ENCODE measurements around the gene RSU1.

RSU1 gene

GRCh38 chr10:16752099-16752498 is 65.1 kb downstream of the RSU1 start:
- Histone ChIP-seq H3K4me1 (ENCODE audit: insufficient read depth, low read length) (no peaks in the 10 kb centered on the region), H2AFZ (ENCODE audit: low read depth, low read length) (no peak overlapping the region), H3K9ac (ENCODE audit: low read depth, low read length) (no peak overlapping the region), H3K27me3 (ENCODE audit: insufficient read depth, low read length, poor library complexity) (no peaks in the 10 kb centered on the region), H4K20me1 (ENCODE audit: insufficient read depth, low read length) (no peaks in the 10 kb centered on the region), H3K36me3 (ENCODE audit: insufficient read depth, low read length) (peaks cover 26% of the 10 kb centered on the region), H3K9me3 (ENCODE audit: insufficient read depth, low read length, severe bottlenecking) (no peaks in the 10 kb centered on the region), H3K4me3 (ENCODE audit: low read depth in 1 of 2, low read length in 2 of 2) (no peak overlapping the region), H3K27ac (ENCODE audit: low read length) (no peak overlapping the region), H3K4me2 (ENCODE audit: insufficient read depth, low read length) (no peak overlapping the region), H3K79me2 (ENCODE audit: insufficient read depth, low read length) (no peaks in the 10 kb centered on the region)
- ATAC-seq (ENCODE audit: insufficient read depth, low read depth), result no peak
- no peak for DNase-seq
- TF ChIP-seq CTCF (IDR thresholded peaks at IDR 0.05; ENCODE audit: borderline replicate concordance, extremely low read depth, low read length, poor library complexity, severe bottlenecking) (no peak), EZH2 (IDR thresholded peaks at IDR 0.05; ENCODE audit: borderline replicate concordance, low read depth, low read length, severe bottlenecking) (no peak)

- TF ChIP-seq EZH2 (IDR thresholded peaks at IDR 0.05; ENCODE audit: borderline replicate concordance, low read depth, low read length, severe bottlenecking), result no peak
- no peak for TF ChIP-seq CTCF (IDR thresholded peaks at IDR 0.05; ENCODE audit: borderline replicate concordance, extremely low read depth, low read length, poor library complexity, severe bottlenecking)
- no peak for ATAC-seq (ENCODE audit: insufficient read depth, low read depth)
- no peak overlapping the region for H2AFZ ChIP-seq (ENCODE audit: low read depth, low read length)
- no peak for DNase-seq
- no peaks in the 10 kb centered on the region for H3K27me3 ChIP-seq (ENCODE audit: insufficient read depth, low read length, poor library complexity)
- H3K9me3 ChIP-seq (ENCODE audit: insufficient read depth, low read length, severe bottlenecking), result no peaks in the 10 kb centered on the region
- no peaks in the 10 kb centered on the region for H4K20me1 ChIP-seq (ENCODE audit: insufficient read depth, low read length)
- no peak overlapping the region for H3K9ac ChIP-seq (ENCODE audit: low read depth, low read length)
- no peak overlapping the region for H3K27ac ChIP-seq (ENCODE audit: low read length)
- H3K36me3 ChIP-seq (ENCODE audit: insufficient read depth, low read length), result peaks cover 26% of the 10 kb centered on the region
- no peaks in the 10 kb centered on the region for H3K79me2 ChIP-seq (ENCODE audit: insufficient read depth, low read length)
- H3K4me3 ChIP-seq (ENCODE audit: low read depth in 1 of 2, low read length in 2 of 2), result no peak overlapping the region
- no peaks in the 10 kb centered on the region for H3K4me1 ChIP-seq (ENCODE audit: insufficient read depth, low read length)
- no peak overlapping the region for H3K4me2 ChIP-seq (ENCODE audit: insufficient read depth, low read length)
Measured at GRCh38 chr10:16751244-16751643, 66.0 kb downstream of the RSU1 start.

GRCh38 chr10:16750461-16750860 is 66.8 kb downstream of the RSU1 start:
- TF ChIP-seq CTCF (IDR thresholded peaks at IDR 0.05; ENCODE audit: borderline replicate concordance, extremely low read depth, low read length, poor library complexity, severe bottlenecking) (no peak), EZH2 (IDR thresholded peaks at IDR 0.05; ENCODE audit: borderline replicate concordance, low read depth, low read length, severe bottlenecking) (no peak)
- ATAC-seq (ENCODE audit: insufficient read depth, low read depth), result no peak
- DNase-seq, result no peak

GRCh38 chr10:16748749-16749148 is 68.5 kb downstream of the RSU1 start:
- no peak overlapping the region for H2AFZ ChIP-seq (ENCODE audit: low read depth, low read length)
- H3K4me3 ChIP-seq (ENCODE audit: low read depth in 1 of 2, low read length in 2 of 2), result no peak overlapping the region
- no peak overlapping the region for H3K9ac ChIP-seq (ENCODE audit: low read depth, low read length)
- H3K36me3 ChIP-seq (ENCODE audit: insufficient read depth, low read length), result peaks cover 26% of the 10 kb centered on the region
- H3K27me3 ChIP-seq (ENCODE audit: insufficient read depth, low read length, poor library complexity), result no peaks in the 10 kb centered on the region
- H3K4me1 ChIP-seq (ENCODE audit: insufficient read depth, low read length), result no peaks in the 10 kb centered on the region
- ATAC-seq (ENCODE audit: insufficient read depth, low read depth), result no peak
- H4K20me1 ChIP-seq (ENCODE audit: insufficient read depth, low read length), result no peaks in the 10 kb centered on the region
- no peaks in the 10 kb centered on the region for H3K79me2 ChIP-seq (ENCODE audit: insufficient read depth, low read length)
- no peak overlapping the region for H3K4me2 ChIP-seq (ENCODE audit: insufficient read depth, low read length)
- H3K9me3 ChIP-seq (ENCODE audit: insufficient read depth, low read length, severe bottlenecking), result no peaks in the 10 kb centered on the region
- H3K27ac ChIP-seq (ENCODE audit: low read length), result no peak overlapping the region
- no peak for TF ChIP-seq EZH2 (IDR thresholded peaks at IDR 0.05; ENCODE audit: borderline replicate concordance, low read depth, low read length, severe bottlenecking)
- TF ChIP-seq CTCF (IDR thresholded peaks at IDR 0.05; ENCODE audit: borderline replicate concordance, extremely low read depth, low read length, poor library complexity, severe bottlenecking), result no peak
- DNase-seq, result no peak

More at GRCh38 chr10:16750461-16750860, 66.8 kb downstream of the RSU1 start:
- H3K79me2 ChIP-seq (ENCODE audit: insufficient read depth, low read length), result no peaks in the 10 kb centered on the region
- no peaks in the 10 kb centered on the region for H3K9me3 ChIP-seq (ENCODE audit: insufficient read depth, low read length, severe bottlenecking)
- no peak overlapping the region for H2AFZ ChIP-seq (ENCODE audit: low read depth, low read length)
- H3K4me1 ChIP-seq (ENCODE audit: insufficient read depth, low read length), result no peaks in the 10 kb centered on the region
- H3K36me3 ChIP-seq (ENCODE audit: insufficient read depth, low read length), result peaks cover 26% of the 10 kb centered on the region
- no peak overlapping the region for H3K4me3 ChIP-seq (ENCODE audit: low read depth in 1 of 2, low read length in 2 of 2)
- H3K9ac ChIP-seq (ENCODE audit: low read depth, low read length), result no peak overlapping the region
- no peaks in the 10 kb centered on the region for H3K27me3 ChIP-seq (ENCODE audit: insufficient read depth, low read length, poor library complexity)
- H3K4me2 ChIP-seq (ENCODE audit: insufficient read depth, low read length), result no peak overlapping the region
- H3K27ac ChIP-seq (ENCODE audit: low read length), result no peak overlapping the region
- no peaks in the 10 kb centered on the region for H4K20me1 ChIP-seq (ENCODE audit: insufficient read depth, low read length)
